Hepatocyte (in vitro differentiated cells): Measurements from ENCODE around the gene HEPACAM.

Experiments
- CTCF ChIP-seq: fragments of 200-600 bp; sonication (generic); IDR thresholded peaks from 2 replicates; pipeline ENCODE4 v1.5.1; 2016; ENCODE audit warnings: antibody characterized with exemption, mild to moderate bottlenecking; ENCODE audit not compliant: poor library complexity
- EZH2 ChIP-seq: fragments of 200-600 bp; sonication (generic); IDR thresholded peaks from 2 replicates; pipeline ENCODE4 v1.6.1; 2016; ENCODE audit warnings: antibody characterized with exemption, mild to moderate bottlenecking, borderline replicate concordance

GRCh38 chr11:124928942-124929665, 6.7 kb downstream of the HEPACAM start:
- TF ChIP-seq CTCF (no peak), EZH2 (no peak)
